ENCODE results near the gene SUSD4. TPM values are rescaled to one million over a fixed set of nuclear protein-coding genes. Genes with fewer than 3 reads are reported as not detected.

SUSD4 gene
- total RNA-seq, 1 donor from 2014 or later: not detected

- intact Hi-C loops (cut with DNase I): no loop called here
- no peak for DNase-seq (ENCODE audit: low spot score in 2 of 2)
- H3K36me3 ChIP-seq: no peaks in the 10 kb centered on the region
- H3K27ac ChIP-seq: no peak overlapping the region
- no peak overlapping the region for H3K4me3 ChIP-seq
- no peak for TF ChIP-seq CTCF (IDR thresholded peaks at IDR 0.05)
- H3K4me1 ChIP-seq: no peaks in the 10 kb centered on the region
- H3K9me3 ChIP-seq: no peaks in the 10 kb centered on the region
- H3K27me3 ChIP-seq: no peaks in the 10 kb centered on the region
Measured at GRCh38 chr1:223312705-223313414, 51.1 kb downstream of the SUSD4 start.

GRCh38 chr1:223312273-223312672 is 51.7 kb downstream of the SUSD4 start:
- no peak for DNase-seq (ENCODE audit: low spot score in 2 of 2)
- Histone ChIP-seq H3K4me1 (no peaks in the 10 kb centered on the region), H3K9me3 (no peaks in the 10 kb centered on the region), H3K36me3 (no peaks in the 10 kb centered on the region), H3K4me3 (no peak overlapping the region), H3K27ac (no peak overlapping the region), H3K27me3 (no peaks in the 10 kb centered on the region)
- intact Hi-C loops (cut with DNase I): no loop called here
- TF ChIP-seq CTCF (IDR thresholded peaks at IDR 0.05): no peak

GRCh38 chr1:223311826-223312225 is 52.1 kb downstream of the SUSD4 start:
- no peak for TF ChIP-seq CTCF (IDR thresholded peaks at IDR 0.05)

GRCh38 chr1:223308136-223308535 is 55.8 kb downstream of the SUSD4 start:
- Histone ChIP-seq H3K4me1 (no peaks in the 10 kb centered on the region), H3K27ac (no peak overlapping the region), H3K27me3 (no peaks in the 10 kb centered on the region), H3K36me3 (no peaks in the 10 kb centered on the region), H3K4me3 (no peak overlapping the region), H3K9me3 (no peaks in the 10 kb centered on the region)
- TF ChIP-seq CTCF (IDR thresholded peaks at IDR 0.05): no peak
- intact Hi-C loops (cut with DNase I): no loop called here
- no peak for DNase-seq (ENCODE audit: low spot score in 2 of 2)

More at GRCh38 chr1:223311826-223312225, 52.1 kb downstream of the SUSD4 start:
- Histone ChIP-seq H3K4me1 (no peaks in the 10 kb centered on the region), H3K9me3 (no peaks in the 10 kb centered on the region), H3K27me3 (no peaks in the 10 kb centered on the region), H3K4me3 (no peak overlapping the region), H3K27ac (no peak overlapping the region), H3K36me3 (no peaks in the 10 kb centered on the region)
- intact Hi-C loops (cut with DNase I): no loop called here
- no peak for DNase-seq (ENCODE audit: low spot score in 2 of 2)

- Histone ChIP-seq H3K27ac (no peak overlapping the region), H3K4me3 (no peak overlapping the region), H3K4me1 (no peaks in the 10 kb centered on the region), H3K36me3 (no peaks in the 10 kb centered on the region), H3K9me3 (no peaks in the 10 kb centered on the region), H3K27me3 (no peaks in the 10 kb centered on the region)
- no peak for DNase-seq (ENCODE audit: low spot score in 2 of 2)
- intact Hi-C loops (cut with DNase I): no loop called here
- no peak for TF ChIP-seq CTCF (IDR thresholded peaks at IDR 0.05)
Measured at GRCh38 chr1:223307544-223307943, 56.4 kb downstream of the SUSD4 start.

- no peak for DNase-seq (ENCODE audit: low spot score in 2 of 2)
- no peaks in the 10 kb centered on the region for H3K4me1 ChIP-seq
- intact Hi-C loops (cut with DNase I): no loop called here
- no peak for TF ChIP-seq CTCF (IDR thresholded peaks at IDR 0.05)
- no peak overlapping the region for H3K4me3 ChIP-seq
- H3K27ac ChIP-seq: no peak overlapping the region
- H3K36me3 ChIP-seq: no peaks in the 10 kb centered on the region
- H3K9me3 ChIP-seq: no peaks in the 10 kb centered on the region
- H3K27me3 ChIP-seq: no peaks in the 10 kb centered on the region
Measured at GRCh38 chr1:223304931-223305330, 59.0 kb downstream of the SUSD4 start.

Measured in ascending aorta (tissue), 2 donors.